IPS DF 6.9 (cell line): ENCODE measurements around the gene ING5.

ENCODE experiments used
- DNase-seq: peaks from one replicate; pipeline ENCODE4 v3.0.0-alpha.2; 2013; ENCODE audit warnings: low read depth, low spot score
- H3K27ac ChIP-seq: one replicate; pipeline ENCODE4 v1.5.1; 2013; ENCODE audit warnings: low read length, control low read depth
- H3K27me3 ChIP-seq: 2 replicates; pipeline ENCODE4 v1.6.1; 2013; ENCODE audit warnings: mild to moderate bottlenecking, low read length; ENCODE audit not compliant: control insufficient read depth, insufficient read depth
- H3K36me3 ChIP-seq: 2 replicates; pipeline ENCODE4 v1.6.1; 2013; ENCODE audit warnings: low read length; ENCODE audit not compliant: control insufficient read depth, insufficient read depth
- H3K4me1 ChIP-seq: 2 replicates; pipeline ENCODE4 v1.6.1; 2013; ENCODE audit warnings: low read length; ENCODE audit not compliant: control insufficient read depth, insufficient read depth
- H3K4me3 ChIP-seq: 2 replicates; pipeline ENCODE4 v1.5.1; 2013; ENCODE audit warnings: mild to moderate bottlenecking, low read length
- H3K9me3 ChIP-seq: 2 replicates; pipeline ENCODE4 v1.6.1; 2013; ENCODE audit warnings: low read length, inconsistent platforms; ENCODE audit not compliant: control insufficient read depth, insufficient read depth
- WGBS: extraction: QIAGEN DNeasy Blood & Tissue Kit; methylation state at CpG from one replicate; pipeline ENCODE4 v1.1.7; 2013; ENCODE audit warnings: mixed read lengths, missing lambda C conversion rate; ENCODE audit not compliant: insufficient read length, insufficient coverage; 5-methylcytosine and 5-hydroxymethylcytosine counted together

ING5 gene

DNA sequence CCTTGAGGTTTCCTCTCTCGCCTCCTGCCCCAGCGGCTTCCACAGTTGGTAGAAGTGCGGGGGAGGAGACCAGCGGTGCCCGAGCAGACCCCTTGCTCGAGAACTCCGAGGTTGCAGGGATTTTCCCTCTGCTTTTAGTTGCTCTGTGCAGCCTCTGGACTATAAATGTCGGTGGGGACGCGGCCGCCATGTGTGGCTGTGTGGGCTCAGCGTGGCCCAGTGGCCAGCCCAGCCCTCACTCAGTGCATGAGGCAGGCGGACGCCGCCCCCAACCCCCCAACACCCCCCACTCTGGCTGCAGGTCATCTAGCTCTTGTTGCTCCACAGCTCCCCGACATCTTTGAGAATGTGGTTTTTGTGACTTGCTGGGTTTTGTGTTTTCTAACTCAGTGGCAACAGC is 17.3 kb downstream of the ING5 start:
- Histone ChIP-seq H3K9me3 (peaks cover 2% of the 10 kb centered on the region; the same call in 1 of the 2 replicates), H3K4me3 (no peak overlapping the region), H3K4me1 (no peaks in the 10 kb centered on the region; the same call in 1 of the 2 replicates), H3K36me3 (peaks cover 39% of the 10 kb centered on the region), H3K27me3 (no peaks in the 10 kb centered on the region), H3K27ac (no peak overlapping the region)
- WGBS, result no CpG with 5 or more reads among the region's 16 CpGs
- DNase-seq, result no peak

DNA sequence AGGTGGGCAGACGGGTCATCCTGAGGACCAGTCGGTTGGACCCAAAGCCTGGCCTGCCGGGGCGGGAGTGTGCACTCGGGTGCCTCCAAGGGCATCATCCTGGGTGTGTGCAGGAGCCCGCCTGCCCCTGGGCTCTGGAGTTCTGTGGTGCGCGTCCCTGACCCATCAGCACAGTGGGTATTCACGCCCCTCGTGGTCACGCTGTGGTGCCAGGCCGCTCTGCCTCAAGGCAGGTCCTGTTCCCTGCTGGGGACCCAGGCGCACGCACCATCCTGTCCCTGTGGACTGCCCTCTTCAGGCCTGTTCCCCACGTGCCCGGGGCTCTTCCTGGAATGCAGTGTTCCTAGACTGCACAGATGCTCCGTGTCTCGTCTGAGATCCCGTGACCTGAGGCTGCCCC is 18.3 kb downstream of the ING5 start:
- Histone ChIP-seq H3K9me3 (peaks cover 2% of the 10 kb centered on the region; the same call in 1 of the 2 replicates), H3K27me3 (no peaks in the 10 kb centered on the region), H3K27ac (no peak overlapping the region), H3K4me3 (no peak overlapping the region), H3K4me1 (no peaks in the 10 kb centered on the region; the same call in 1 of the 2 replicates), H3K36me3 (peaks cover 36% of the 10 kb centered on the region)
- no CpG with 5 or more reads among the region's 19 CpGs for WGBS
- no peak for DNase-seq

DNA sequence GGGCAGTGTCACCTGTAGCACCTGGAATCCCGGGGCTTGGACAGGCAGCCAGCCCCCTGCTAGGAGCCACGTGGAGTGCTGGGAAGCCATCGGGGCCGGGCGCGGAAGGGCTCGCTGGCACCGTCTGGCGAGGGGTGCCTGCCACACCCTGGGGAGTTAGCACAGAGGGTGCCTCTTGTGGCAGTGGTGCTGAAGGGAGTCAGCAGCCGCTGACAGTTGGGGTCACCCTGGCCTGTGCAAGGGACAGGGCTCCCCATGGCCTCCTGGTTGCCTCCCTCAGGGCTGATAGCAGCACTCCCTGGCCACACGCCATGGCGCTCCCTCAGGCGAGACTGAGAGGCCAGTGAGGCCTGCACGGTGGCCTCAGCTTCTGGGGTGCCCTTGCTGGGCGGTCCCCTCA is 18.7 kb downstream of the ING5 start:
- H3K9me3 ChIP-seq, result peaks cover 2% of the 10 kb centered on the region; the same call in 1 of the 2 replicates

GRCh38 chr2:241721852-241722251 is 20.0 kb downstream of the ING5 start:
- no peak overlapping the region for H3K27ac ChIP-seq
- no peak overlapping the region for H3K4me3 ChIP-seq
- no peaks in the 10 kb centered on the region for H3K27me3 ChIP-seq
- no CpG with 5 or more reads among the region's 12 CpGs for WGBS
- peaks cover 36% of the 10 kb centered on the region for H3K36me3 ChIP-seq
- H3K4me1 ChIP-seq, result no peaks in the 10 kb centered on the region; the same call in 1 of the 2 replicates
- H3K9me3 ChIP-seq, result peaks cover 2% of the 10 kb centered on the region; the same call in 1 of the 2 replicates
- no peak for DNase-seq

More for the DNA sequence above, 18.7 kb downstream of the ING5 start:
- H3K36me3 ChIP-seq, result peaks cover 36% of the 10 kb centered on the region
- WGBS, result no CpG with 5 or more reads among the region's 15 CpGs
- H3K4me3 ChIP-seq, result no peak overlapping the region
- no peaks in the 10 kb centered on the region for H3K27me3 ChIP-seq
- DNase-seq, result no peak
- no peaks in the 10 kb centered on the region; the same call in 1 of the 2 replicates for H3K4me1 ChIP-seq
- no peak overlapping the region for H3K27ac ChIP-seq

- Histone ChIP-seq H3K27ac (no peak overlapping the region), H3K9me3 (peaks cover 2% of the 10 kb centered on the region; the same call in 1 of the 2 replicates), H3K27me3 (no peaks in the 10 kb centered on the region), H3K4me3 (no peak overlapping the region), H3K4me1 (no peaks in the 10 kb centered on the region; the same call in 1 of the 2 replicates), H3K36me3 (peaks cover 36% of the 10 kb centered on the region)
- no CpG with 5 or more reads among the region's 21 CpGs for WGBS
- no peak for DNase-seq
These were observed 21.1 kb downstream of the ING5 start for GRCh38 chr2:241722896-241723454.

DNA sequence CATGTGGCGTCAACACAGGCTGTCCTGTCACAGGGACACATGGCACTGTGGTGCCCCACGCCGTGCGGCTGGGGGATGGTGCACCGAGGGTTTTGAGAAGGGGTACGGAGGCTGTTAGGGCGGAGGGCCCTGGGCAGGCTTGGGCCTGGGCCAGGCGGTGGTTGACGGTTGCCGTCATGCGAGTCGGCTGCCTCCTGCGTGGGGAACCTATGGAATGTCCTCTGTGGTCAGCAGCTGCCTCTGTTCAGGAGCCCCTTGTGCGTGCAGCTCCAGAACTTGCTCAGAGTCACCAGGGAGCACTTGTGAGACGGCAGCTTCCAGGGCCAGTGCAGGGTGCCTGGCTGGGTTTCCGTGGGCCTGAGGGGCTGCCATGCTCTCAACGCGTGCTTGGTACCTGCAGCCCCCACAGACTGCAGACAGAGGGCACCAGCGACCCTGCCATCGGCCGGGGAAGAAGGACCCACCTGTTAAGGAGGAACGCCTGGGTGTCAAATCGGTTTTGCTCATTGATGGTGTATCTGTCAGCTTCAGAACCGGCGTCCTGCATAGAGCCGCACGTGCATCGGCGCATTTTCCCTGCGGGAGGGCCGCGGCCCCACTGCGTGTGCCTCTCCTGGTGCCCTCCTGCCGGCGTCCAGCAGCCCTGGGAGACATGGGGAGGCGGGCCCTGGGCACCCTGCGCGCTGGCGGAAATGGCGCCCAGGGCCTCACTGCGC is 22.6 kb downstream of the ING5 start:
- Histone ChIP-seq H3K4me3 (no peak overlapping the region), H3K4me1 (no peaks in the 10 kb centered on the region; the same call in 1 of the 2 replicates), H3K36me3 (peaks cover 32% of the 10 kb centered on the region), H3K9me3 (peaks cover 2% of the 10 kb centered on the region; the same call in 1 of the 2 replicates), H3K27ac (no peak overlapping the region), H3K27me3 (no peaks in the 10 kb centered on the region)
- no peak for DNase-seq
- no CpG with 5 or more reads among the region's 41 CpGs for WGBS

- peaks cover 24% of the 10 kb centered on the region for H3K36me3 ChIP-seq
- no peak overlapping the region for H3K27ac ChIP-seq
- H3K9me3 ChIP-seq, result peaks cover 2% of the 10 kb centered on the region; the same call in 1 of the 2 replicates
- no peaks in the 10 kb centered on the region; the same call in 1 of the 2 replicates for H3K4me1 ChIP-seq
- H3K27me3 ChIP-seq, result no peaks in the 10 kb centered on the region
- DNase-seq, result no peak
- no CpG with 5 or more reads among the region's 76 CpGs for WGBS
- no peak overlapping the region for H3K4me3 ChIP-seq
These were observed 23.4 kb downstream of the ING5 start for GRCh38 chr2:241724975-241725870.

DNA sequence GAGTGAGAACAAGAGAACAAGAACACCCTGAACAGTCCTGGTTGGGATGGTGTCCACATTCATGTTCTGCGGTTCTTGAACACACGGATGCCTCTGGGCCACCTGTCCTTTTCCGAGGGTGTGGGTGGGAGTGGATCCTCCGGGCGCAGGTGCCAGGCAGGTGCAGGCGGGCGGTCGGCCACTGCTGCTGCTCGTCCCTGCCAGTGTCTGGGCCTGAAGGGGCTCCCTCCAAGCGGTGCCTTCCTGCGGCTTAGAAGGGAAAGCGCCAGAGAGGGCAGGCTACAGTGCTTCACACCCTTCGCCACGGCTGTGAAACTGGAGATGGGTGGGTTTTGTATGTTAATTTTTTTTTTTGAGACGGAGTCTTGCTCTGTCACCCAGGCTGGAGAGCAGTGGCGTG is 24.6 kb downstream of the ING5 start:
- no peak for DNase-seq
- no peak overlapping the region for H3K27ac ChIP-seq
- H3K9me3 ChIP-seq, result peaks cover 2% of the 10 kb centered on the region; the same call in 1 of the 2 replicates
- no peaks in the 10 kb centered on the region; the same call in 1 of the 2 replicates for H3K4me1 ChIP-seq
- no peaks in the 10 kb centered on the region for H3K27me3 ChIP-seq
- peaks cover 12% of the 10 kb centered on the region for H3K36me3 ChIP-seq
- H3K4me3 ChIP-seq, result no peak overlapping the region
- WGBS, result no CpG with 5 or more reads among the region's 16 CpGs

DNA sequence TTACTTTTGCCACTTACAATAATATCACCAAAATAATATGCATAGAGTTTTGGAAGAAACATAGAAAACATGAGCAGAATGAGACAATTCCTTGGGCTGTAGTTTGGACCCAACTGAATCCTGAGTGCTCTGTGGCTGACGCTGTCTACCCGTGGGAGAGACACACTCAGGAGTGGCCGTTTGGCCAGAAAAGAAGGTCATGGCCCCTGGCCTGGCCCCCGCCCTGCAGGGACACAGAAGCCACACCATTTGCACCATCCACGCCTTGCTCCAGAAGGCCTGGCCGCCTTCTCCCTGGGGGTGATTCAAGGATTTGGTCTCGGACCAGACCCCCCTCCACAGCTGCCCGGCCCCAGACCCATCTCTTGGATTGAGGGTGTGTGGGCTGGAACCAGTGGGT is 26.2 kb downstream of the ING5 start:
- Histone ChIP-seq H3K27ac (no peak overlapping the region), H3K36me3 (peaks cover 5% of the 10 kb centered on the region; the same call in 1 of the 2 replicates), H3K4me1 (no peaks in the 10 kb centered on the region; the same call in 1 of the 2 replicates), H3K9me3 (peaks cover 2% of the 10 kb centered on the region; the same call in 1 of the 2 replicates), H3K27me3 (no peaks in the 10 kb centered on the region), H3K4me3 (no peak overlapping the region)
- no peak for DNase-seq
- WGBS, result no CpG with 5 or more reads among the region's 8 CpGs

DNA sequence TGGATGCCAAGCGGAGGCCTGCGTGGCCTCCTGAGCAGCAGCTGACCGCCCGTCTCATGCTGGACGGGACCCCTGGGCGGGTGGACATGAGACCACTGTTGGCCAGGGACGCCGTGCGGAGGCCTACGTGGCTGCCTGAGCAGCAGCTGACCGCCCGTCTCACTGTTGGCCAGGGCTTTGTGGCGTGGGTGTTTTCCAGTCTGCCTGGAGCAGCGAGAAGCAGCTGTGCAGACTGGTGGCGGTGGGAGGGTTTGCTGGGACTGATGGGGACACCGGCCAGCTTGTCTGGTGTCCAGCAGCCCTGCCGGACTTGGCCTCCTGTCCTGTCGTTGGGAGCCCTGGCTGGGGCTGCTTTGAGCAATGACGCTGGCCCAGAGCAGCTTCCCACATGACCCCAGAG is 26.8 kb downstream of the ING5 start:
- no CpG with 5 or more reads among the region's 19 CpGs for WGBS
- DNase-seq, result no peak
- no peaks in the 10 kb centered on the region for H3K36me3 ChIP-seq
- no peak overlapping the region for H3K27ac ChIP-seq
- H3K4me1 ChIP-seq, result no peaks in the 10 kb centered on the region; the same call in 1 of the 2 replicates
- no peak overlapping the region for H3K4me3 ChIP-seq
- no peaks in the 10 kb centered on the region for H3K9me3 ChIP-seq
- H3K27me3 ChIP-seq, result no peaks in the 10 kb centered on the region
